Ascending aorta (tissue), 2 donors: ENCODE measurements around the gene BID. TPM values are rescaled to one million over a fixed set of nuclear protein-coding genes. Genes with fewer than 3 reads are reported as not detected.

Source experiments
- DNase-seq, 2 donors: peaks; one replicate each; pipeline ENCODE4 v3.0.0-alpha.2; 2019; ENCODE audit warnings: low spot score in 2 of 2
- H3K27ac ChIP-seq, 2 donors: fragments of 200-600 bp; sonication (generic); one replicate each; pipeline ENCODE4 v1.5.1; 2016 to 2017; ENCODE audit warnings: mild to moderate bottlenecking in 1 of 2
- H3K27me3 ChIP-seq: fragments of 200-600 bp; sonication (generic); one replicate; pipeline ENCODE4 v1.5.1; 2017
- H3K36me3 ChIP-seq, 2 donors: fragments of 200-600 bp; sonication (generic); one replicate each; pipeline ENCODE4 v1.5.1; 2016
- H3K4me1 ChIP-seq, 2 donors: fragments of 200-600 bp; sonication (generic); one replicate each; pipeline ENCODE4 v1.5.1; 2016 to 2017; ENCODE audit warnings: mild to moderate bottlenecking in 1 of 2
- H3K4me3 ChIP-seq, 2 donors: fragments of 200-600 bp; sonication (generic); one replicate each; pipeline ENCODE4 v1.5.1; 2016 to 2017; ENCODE audit warnings: mild to moderate bottlenecking in 1 of 2
- H3K9me3 ChIP-seq, 2 donors: fragments of 200-600 bp; sonication (generic); one replicate each; pipeline ENCODE4 v1.5.1; 2016
- CTCF ChIP-seq, 3 experiments: fragments of 200-600 bp in 2 of 3; fragments of 450-650 bp in 1 of 3; sonication (generic) in 2 of 3; IDR thresholded peaks; one replicate each; pipeline ENCODE4 v1.5.1; 2016 to 2019; ENCODE audit warnings: antibody characterized with exemption in 3 of 3, mild to moderate bottlenecking in 1 of 3, moderate library complexity in 1 of 3
- intact Hi-C: fragments of 100-400 bp; cut with DNase I; formaldehyde crosslinking; loops from one replicate; pipeline ENCODE4 v1.15.1; 2023
- total RNA-seq: library from RNA; depleted of rRNA; stranded (reverse); fragments of >200 nt; gene quantifications from one replicate; pipeline ENCODE4 v1.1.0, GENCODE V29; 2016

Gene BID
- total RNA-seq, 1 donor from 2014 or later, result 37.5 TPM

GRCh38 chr22:17795661-17796548 lies 21.6 kb upstream of the BID start:
- no peak for TF ChIP-seq CTCF (IDR thresholded peaks at IDR 0.05)
- intact Hi-C loops, result no loop called here
- no peak overlapping the region for H3K27ac ChIP-seq
- H3K27me3 ChIP-seq, result no peaks in the 10 kb centered on the region
- no peaks in the 10 kb centered on the region for H3K9me3 ChIP-seq
- no peak overlapping the region for H3K4me3 ChIP-seq
- no peak for DNase-seq
- H3K4me1 ChIP-seq, result no peaks in the 10 kb centered on the region
- peaks cover 14 to 27% of the 10 kb centered on the region in 2 donors for H3K36me3 ChIP-seq

- Histone ChIP-seq H3K27me3 (no peaks in the 10 kb centered on the region), H3K4me1 (no peaks in the 10 kb centered on the region), H3K9me3 (no peaks in the 10 kb centered on the region), H3K4me3 (no peak overlapping the region), H3K27ac (no peak overlapping the region), H3K36me3 (peaks cover 24 to 37% of the 10 kb centered on the region in 2 donors)
- TF ChIP-seq CTCF (IDR thresholded peaks at IDR 0.05), result no peak
- intact Hi-C loops, result no loop called here
- no peak for DNase-seq
Observed at GRCh38 chr22:17794726-17795542, 20.7 kb upstream of the BID start.

GRCh38 chr22:17792854-17793434 lies 18.7 kb upstream of the BID start:
- no peaks in the 10 kb centered on the region for H3K27me3 ChIP-seq
- peaks cover 30 to 51% of the 10 kb centered on the region in 2 donors for H3K36me3 ChIP-seq
- DNase-seq, result no peak
- H3K9me3 ChIP-seq, result no peaks in the 10 kb centered on the region
- intact Hi-C loops, result no loop called here
- H3K4me1 ChIP-seq, result no peaks in the 10 kb centered on the region
- H3K4me3 ChIP-seq, result no peak overlapping the region
- TF ChIP-seq CTCF (IDR thresholded peaks at IDR 0.05), result no peak
- no peak overlapping the region for H3K27ac ChIP-seq

GRCh38 chr22:17792299-17792698 lies 18.0 kb upstream of the BID start:
- Histone ChIP-seq H3K4me1 (no peaks in the 10 kb centered on the region), H3K9me3 (no peaks in the 10 kb centered on the region), H3K27me3 (no peaks in the 10 kb centered on the region), H3K36me3 (peaks cover 30 to 51% of the 10 kb centered on the region in 2 donors), H3K27ac (no peak overlapping the region), H3K4me3 (no peak overlapping the region)
- no peak for DNase-seq
- intact Hi-C loops, result no loop called here
- no peak for TF ChIP-seq CTCF (IDR thresholded peaks at IDR 0.05)

GRCh38 chr22:17791196-17791595 lies 16.9 kb upstream of the BID start:
- no peak for DNase-seq
- Histone ChIP-seq H3K27ac (no peak overlapping the region), H3K4me3 (no peak overlapping the region), H3K36me3 (peaks cover 22 to 48% of the 10 kb centered on the region in 2 donors), H3K9me3 (no peaks in the 10 kb centered on the region), H3K4me1 (no peaks in the 10 kb centered on the region), H3K27me3 (no peaks in the 10 kb centered on the region)
- TF ChIP-seq CTCF (IDR thresholded peaks at IDR 0.05), result no peak
- intact Hi-C loops, result no loop called here
